H9 (cell line): ENCODE data around the gene PDLIM7. TPM values are rescaled to one million over a fixed set of nuclear protein-coding genes. Genes with fewer than 3 reads are reported as not detected.

Experiments
- DNase-seq: peaks from one replicate; pipeline ENCODE4 v3.0.0-alpha.2; 2017
- H2AFZ ChIP-seq: one replicate; pipeline ENCODE4 v1.6.1; 2013; ENCODE audit warnings: mild to moderate bottlenecking, low read length, control low read depth, moderate library complexity
- H2AK5ac ChIP-seq: 2 replicates; pipeline ENCODE4 v1.6.1; 2013; ENCODE audit warnings: low read length, control low read depth, mixed read lengths; ENCODE audit not compliant: insufficient read length
- H2BK120ac ChIP-seq: one replicate; pipeline ENCODE4 v1.6.1; 2013; ENCODE audit warnings: low read depth, mild to moderate bottlenecking, low read length, control low read depth, inconsistent platforms; ENCODE audit not compliant: poor library complexity, severe bottlenecking
- H2BK12ac ChIP-seq: 2 replicates; pipeline ENCODE4 v1.6.1; 2013; ENCODE audit warnings: low read length, control low read depth, mixed read lengths, low read depth; ENCODE audit not compliant: insufficient read length
- H2BK15ac ChIP-seq: 2 replicates; pipeline ENCODE4 v1.6.1; 2013; ENCODE audit warnings: low read depth, low read length, control low read depth
- H2BK20ac ChIP-seq: one replicate; pipeline ENCODE4 v1.6.1; 2013; ENCODE audit warnings: low read depth, mild to moderate bottlenecking, low read length, control low read depth, inconsistent platforms; ENCODE audit not compliant: poor library complexity, severe bottlenecking
- H2BK5ac ChIP-seq: 2 replicates; pipeline ENCODE4 v1.6.1; 2013; ENCODE audit warnings: low read length, control low read depth, mixed read lengths; ENCODE audit not compliant: insufficient read length
- H3K14ac ChIP-seq: 2 replicates; pipeline ENCODE4 v1.6.1; 2013; ENCODE audit warnings: low read length, control low read depth; ENCODE audit not compliant: insufficient read depth
- H3K18ac ChIP-seq: 2 replicates; pipeline ENCODE4 v1.6.1; 2013; ENCODE audit warnings: low read depth, mild to moderate bottlenecking, mixed read lengths, low read length, control low read depth; ENCODE audit not compliant: insufficient read length
- H3K23ac ChIP-seq: 2 replicates; pipeline ENCODE4 v1.6.1; 2013; ENCODE audit warnings: low read length, control low read depth, mixed read lengths, low read depth; ENCODE audit not compliant: insufficient read length
- H3K23me2 ChIP-seq: 2 replicates; pipeline ENCODE4 v1.6.1; 2013; ENCODE audit warnings: low read depth, mild to moderate bottlenecking, mixed read lengths, low read length, control low read depth; ENCODE audit not compliant: insufficient read length, poor library complexity, severe bottlenecking
- H3K27ac ChIP-seq: 2 replicates; pipeline ENCODE4 v1.5.1; 2013; ENCODE audit warnings: low read length, control low read depth, mixed read lengths, low read depth; ENCODE audit not compliant: insufficient read length
- H3K27me3 ChIP-seq: 2 replicates; pipeline ENCODE4 v1.6.1; 2013; ENCODE audit warnings: low read length, control low read depth, inconsistent platforms; ENCODE audit not compliant: insufficient read depth
- H3K4ac ChIP-seq: 2 replicates; pipeline ENCODE4 v1.6.1; 2013; ENCODE audit warnings: low read depth, mild to moderate bottlenecking, control low read depth, inconsistent platforms, low read length, moderate library complexity
- H3K4me1 ChIP-seq: 2 replicates; pipeline ENCODE4 v1.6.1; 2013; ENCODE audit warnings: low read length, control low read depth, inconsistent platforms; ENCODE audit not compliant: insufficient read depth
- H3K4me2 ChIP-seq: 2 replicates; pipeline ENCODE4 v1.6.1; 2013; ENCODE audit warnings: low read length, control low read depth, mixed read lengths; ENCODE audit not compliant: insufficient read length, insufficient read depth
- H3K56ac ChIP-seq: 2 replicates; pipeline ENCODE4 v1.6.1; 2013; ENCODE audit warnings: low read depth, mild to moderate bottlenecking, mixed read lengths, low read length, control low read depth; ENCODE audit not compliant: insufficient read length
- H3K79me1 ChIP-seq: 2 replicates; pipeline ENCODE4 v1.6.1; 2013; ENCODE audit warnings: low read depth, mild to moderate bottlenecking, moderate library complexity, low read length, control low read depth, inconsistent platforms; ENCODE audit not compliant: insufficient read depth, poor library complexity, severe bottlenecking
- H3K79me2 ChIP-seq: 2 replicates; pipeline ENCODE4 v1.6.1; 2013; ENCODE audit warnings: low read length, control low read depth, inconsistent platforms; ENCODE audit not compliant: insufficient read depth
- H3K9ac ChIP-seq: 2 replicates; pipeline ENCODE4 v1.6.1; 2013; ENCODE audit warnings: low read length, control low read depth, mixed read lengths; ENCODE audit not compliant: insufficient read length; ENCODE audit errors: extremely low read depth
- H3K9me3 ChIP-seq: one replicate; pipeline ENCODE4 v1.6.1; 2013; ENCODE audit warnings: low read depth, low read length, inconsistent platforms; ENCODE audit not compliant: control insufficient read depth
- H3T11ph ChIP-seq: one replicate; pipeline ENCODE4 v1.6.1; 2013; ENCODE audit warnings: mild to moderate bottlenecking, low read length, control low read depth, inconsistent platforms
- H4K20me1 ChIP-seq: one replicate; pipeline ENCODE4 v1.6.1; 2013; ENCODE audit not compliant: control insufficient read depth, insufficient read length, insufficient read depth
- H4K5ac ChIP-seq: 2 replicates; pipeline ENCODE4 v1.6.1; 2013; ENCODE audit warnings: low read depth, mild to moderate bottlenecking, mixed read lengths, low read length, control low read depth; ENCODE audit not compliant: insufficient read length
- H4K8ac ChIP-seq: replicated peaks from 2 replicates; pipeline ENCODE4 v1.6.1; 2013; ENCODE audit warnings: low read length, control low read depth, mixed read lengths, low read depth; ENCODE audit not compliant: insufficient read length
- H4K91ac ChIP-seq: 2 replicates; pipeline ENCODE4 v1.6.1; 2013; ENCODE audit warnings: low read depth, mild to moderate bottlenecking, moderate library complexity, mixed read lengths, low read length, control low read depth; ENCODE audit not compliant: insufficient read length
- H3K27ac Mint-ChIP-seq, 3 experiments: 2 replicates in 2 of 3; 3 replicates in 1 of 3; pipeline ENCODE4 v1.8.0; 2020 to 2021; ENCODE audit warnings: mixed read lengths in 3 of 3, mild to moderate bottlenecking in 1 of 3, moderate library complexity in 1 of 3
- H3K27me3 Mint-ChIP-seq: 2 replicates; pipeline ENCODE4 v1.8.0; 2021; ENCODE audit warnings: low read depth, mild to moderate bottlenecking, moderate library complexity, mixed read lengths
- H3K36me3 Mint-ChIP-seq, 3 experiments: 2 replicates in 2 of 3; 3 replicates in 1 of 3; pipeline ENCODE4 v1.8.0; 2020 to 2021; ENCODE audit warnings: low read depth in 3 of 3, mixed read lengths in 3 of 3; ENCODE audit not compliant: insufficient read depth in 1 of 3
- H3K4me1 Mint-ChIP-seq, 2 experiments: 2 replicates each; pipeline ENCODE4 v1.8.0; 2020; ENCODE audit warnings: mixed read lengths in 2 of 2
- H3K4me3 Mint-ChIP-seq, 2 experiments: 2 replicates in 1 of 2; 3 replicates in 1 of 2; pipeline ENCODE4 v1.8.0; 2020 to 2021; ENCODE audit warnings: mild to moderate bottlenecking in 2 of 2, mixed read lengths in 2 of 2, moderate library complexity in 1 of 2
- H3K9me3 Mint-ChIP-seq, 2 experiments: 2 replicates in 1 of 2; 3 replicates in 1 of 2; pipeline ENCODE4 v1.8.0; 2020; ENCODE audit warnings: mild to moderate bottlenecking in 2 of 2, mixed read lengths in 2 of 2, moderate library complexity in 1 of 2
- CTCF ChIP-seq: fragments of 200-600 bp; sonication (generic); conservative IDR thresholded peaks from 3 replicates; pipeline ENCODE4 v1.8.0; 2021; ENCODE audit warnings: antibody characterized with exemption, mild to moderate bottlenecking
- WGBS: extraction: QIAGEN DNeasy Blood & Tissue Kit; methylation state at CpG from one replicate; pipeline ENCODE4 v1.1.7; 2013; ENCODE audit warnings: missing lambda C conversion rate, low lambda C conversion rate, mixed read lengths; ENCODE audit not compliant: insufficient read length; ENCODE audit errors: extremely low coverage; 5-methylcytosine and 5-hydroxymethylcytosine counted together
- total RNA-seq: library from RNA; stranded (reverse); gene quantifications from 2 replicates; pipeline ENCODE4 v1.2.1, GENCODE V29; 2021

PDLIM7 gene
- total RNA-seq, 1 experiment from 2014 or later, result 137 TPM

- Histone ChIP-seq H2BK15ac (no peak overlapping the region), H2BK20ac (no peak overlapping the region), H3K9me3 (no peaks in the 10 kb centered on the region), H4K20me1 (no peaks in the 10 kb centered on the region), H2AK5ac (no peak overlapping the region), H3K9ac (no peak overlapping the region), H3K18ac (no peak overlapping the region), H3K27ac (no peak overlapping the region), H4K8ac (no peak overlapping the region), H3K4me1 (no peaks in the 10 kb centered on the region), H2BK120ac (no peak overlapping the region), H3T11ph (no peak overlapping the region), H2AFZ (no peak overlapping the region), H3K4ac (no peak overlapping the region), H3K79me1 (peaks cover 3% of the 10 kb centered on the region), H3K23ac (no peak overlapping the region), H3K27me3 (no peaks in the 10 kb centered on the region), H4K91ac (no peak overlapping the region), H2BK5ac (no peak overlapping the region), H3K56ac (no peak overlapping the region), H3K4me2 (no peak overlapping the region), H3K14ac (no peak overlapping the region), H2BK12ac (no peak overlapping the region), H4K5ac (no peak overlapping the region), H3K23me2 (no peaks in the 10 kb centered on the region), H3K79me2 (peaks cover 2% of the 10 kb centered on the region; the same call in 1 of the 2 replicates)
- H3K4me3 Mint-ChIP-seq, result no peak overlapping the region
- no peaks in the 10 kb centered on the region for H3K27me3 Mint-ChIP-seq
- WGBS, result no CpG with 5 or more reads among the region's 15 CpGs
- H3K4me1 Mint-ChIP-seq, result no peaks in the 10 kb centered on the region
- peaks cover 21 to 57% (median 56%) of the 10 kb centered on the region in 3 experiments; a peak in 6 of 7 replicates for H3K36me3 Mint-ChIP-seq
- DNase-seq, result no peak
- no peaks in the 10 kb centered on the region for H3K9me3 Mint-ChIP-seq
- no peak for TF ChIP-seq CTCF
- H3K27ac Mint-ChIP-seq, result peak overlapping the region in 1 of 3 experiments; percentile 13; a peak in 2 of 7 replicates
Observed at GRCh38 chr5:177537389-177538361, 40.3 kb upstream of the PDLIM7 start.
